ENCODE results near the gene NOP56. TPM values are rescaled to one million over a fixed set of nuclear protein-coding genes. Genes with fewer than 3 reads are reported as not detected.
A peak's percentile ranks its signal among the peaks of the same experiment; 100 is the strongest.
"Not testable (repeated sequence)": the region's sequence is repeated elsewhere in the genome, so short reads cannot be mapped to it uniquely, and the experiment has no call there.

NOP56 gene
- polyA plus RNA-seq, 2 donors = 135 to 175 TPM

DNA sequence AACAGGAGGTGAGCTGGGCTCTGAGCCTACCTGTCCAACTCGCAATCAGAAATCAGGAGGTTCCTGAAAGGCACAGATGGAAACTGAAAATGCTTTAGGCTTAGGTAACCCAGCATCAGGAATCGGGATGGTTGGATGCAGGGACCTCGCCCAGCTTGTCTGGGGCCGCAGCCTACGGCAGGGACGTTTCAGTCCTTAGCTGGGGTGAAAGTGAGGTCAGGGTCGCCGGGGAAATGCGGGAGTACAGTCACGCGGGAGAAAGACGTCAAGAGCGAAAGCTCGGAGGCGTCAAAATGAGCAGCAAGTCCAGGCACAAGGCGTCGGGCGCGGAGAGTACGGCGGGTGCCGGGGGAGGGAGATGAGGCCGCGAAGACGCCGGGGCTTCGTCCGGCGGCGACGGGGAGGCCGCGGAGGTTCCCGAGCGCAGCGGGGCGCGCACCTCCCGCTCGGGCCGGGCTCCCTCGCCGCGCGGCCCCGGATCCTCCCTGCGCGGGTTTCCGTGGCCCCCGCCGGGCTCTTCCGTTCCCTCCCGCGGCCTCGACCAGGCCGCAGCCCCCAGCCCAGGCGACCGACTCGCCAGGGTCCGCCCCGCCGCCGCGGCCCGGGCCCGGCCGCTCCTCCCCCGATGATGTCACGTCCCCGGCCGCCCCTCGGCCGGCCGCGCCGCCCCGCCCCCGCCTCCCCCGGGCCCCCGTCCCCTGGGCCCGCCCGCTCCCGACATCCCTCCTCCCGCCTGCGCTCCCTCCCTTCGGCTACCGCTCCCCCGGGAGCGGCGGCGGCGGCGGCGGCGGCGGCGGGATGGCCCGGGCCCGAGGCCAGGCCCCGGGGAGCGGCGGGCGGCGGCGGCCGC is 39.8 kb downstream of the NOP56 start, which contains the start of gene EBF4:
Gene EBF4, plus strand, starts transcription at position 745 of the 850 bp plus-strand sequence. CDS start 866 bp downstream, outside the sequence.
- Histone ChIP-seq H3K4me3 (ENCODE audit: low read depth in 1 of 2, low read length in 2 of 2) (peak within 1 kb of the TSS; percentile 41 to 54), H3K27me3 (ENCODE audit: control insufficient read depth in 1 of 2, insufficient read depth in 2 of 2, low read length in 2 of 2) (peaks cover 0 to 4% of the 10 kb centered on the region in 2 donors), H3K9me3 (ENCODE audit: control insufficient read depth in 2 of 2, insufficient read depth in 1 of 2, low read depth in 1 of 2, low read length in 1 of 2) (no peaks in the 10 kb centered on the region), H3K27ac (ENCODE audit: low read depth in 2 of 2, low read length in 1 of 2) (peak within 1 kb of the TSS; percentile 42 to 50), H3K4me1 (ENCODE audit: control insufficient read depth in 2 of 2, insufficient read depth in 2 of 2, low read length in 1 of 2) (peaks cover 6% of the 10 kb centered on the region in 2 donors), H3K36me3 (ENCODE audit: control insufficient read depth in 2 of 2, insufficient read depth in 2 of 2, low read length in 1 of 2) (no peaks in the 10 kb centered on the region)
- WGBS, 2 donors = 2 to 3% methylated on average over 53 to 106 of the region's 106 CpGs

DNA sequence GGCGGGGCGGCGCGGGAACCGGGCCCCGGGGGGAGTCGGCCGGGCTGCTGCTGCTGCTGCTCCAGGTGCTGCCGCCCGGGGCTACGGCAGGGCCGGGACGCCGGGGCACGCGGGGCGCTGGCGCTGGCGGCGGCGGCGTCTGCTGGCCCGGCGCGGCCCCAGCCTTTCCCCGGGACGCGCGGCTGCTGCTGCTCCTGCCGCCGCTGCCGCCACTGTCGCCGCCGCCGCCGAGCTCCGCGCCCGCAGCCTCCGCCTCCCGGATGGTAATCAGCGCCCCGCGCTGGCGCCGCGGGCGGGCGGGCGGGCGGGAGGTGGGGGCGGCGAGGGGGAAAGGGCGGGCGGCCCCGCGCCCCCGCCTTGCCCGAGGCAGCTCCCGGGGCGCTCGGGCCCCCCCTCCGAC is 40.5 kb downstream of the NOP56 start:
- peak overlapping the region; percentile 34 to 54 for H3K4me3 ChIP-seq (ENCODE audit: low read depth in 1 of 2, low read length in 2 of 2)
- peaks cover 0 to 4% of the 10 kb centered on the region in 2 donors for H3K27me3 ChIP-seq (ENCODE audit: control insufficient read depth in 1 of 2, insufficient read depth in 2 of 2, low read length in 2 of 2)
- peaks cover 6% of the 10 kb centered on the region in 2 donors for H3K4me1 ChIP-seq (ENCODE audit: control insufficient read depth in 2 of 2, insufficient read depth in 2 of 2, low read length in 1 of 2)
- H3K9me3 ChIP-seq (ENCODE audit: control insufficient read depth in 2 of 2, insufficient read depth in 1 of 2, low read depth in 1 of 2, low read length in 1 of 2) = no peaks in the 10 kb centered on the region
- WGBS, 2 donors = 0 to 1% methylated on average over 27 to 64 of the region's 64 CpGs
- H3K36me3 ChIP-seq (ENCODE audit: control insufficient read depth in 2 of 2, insufficient read depth in 2 of 2, low read length in 1 of 2) = no peaks in the 10 kb centered on the region
- peak overlapping the region; percentile 6 to 42 for H3K27ac ChIP-seq (ENCODE audit: low read depth in 2 of 2, low read length in 1 of 2)

DNA sequence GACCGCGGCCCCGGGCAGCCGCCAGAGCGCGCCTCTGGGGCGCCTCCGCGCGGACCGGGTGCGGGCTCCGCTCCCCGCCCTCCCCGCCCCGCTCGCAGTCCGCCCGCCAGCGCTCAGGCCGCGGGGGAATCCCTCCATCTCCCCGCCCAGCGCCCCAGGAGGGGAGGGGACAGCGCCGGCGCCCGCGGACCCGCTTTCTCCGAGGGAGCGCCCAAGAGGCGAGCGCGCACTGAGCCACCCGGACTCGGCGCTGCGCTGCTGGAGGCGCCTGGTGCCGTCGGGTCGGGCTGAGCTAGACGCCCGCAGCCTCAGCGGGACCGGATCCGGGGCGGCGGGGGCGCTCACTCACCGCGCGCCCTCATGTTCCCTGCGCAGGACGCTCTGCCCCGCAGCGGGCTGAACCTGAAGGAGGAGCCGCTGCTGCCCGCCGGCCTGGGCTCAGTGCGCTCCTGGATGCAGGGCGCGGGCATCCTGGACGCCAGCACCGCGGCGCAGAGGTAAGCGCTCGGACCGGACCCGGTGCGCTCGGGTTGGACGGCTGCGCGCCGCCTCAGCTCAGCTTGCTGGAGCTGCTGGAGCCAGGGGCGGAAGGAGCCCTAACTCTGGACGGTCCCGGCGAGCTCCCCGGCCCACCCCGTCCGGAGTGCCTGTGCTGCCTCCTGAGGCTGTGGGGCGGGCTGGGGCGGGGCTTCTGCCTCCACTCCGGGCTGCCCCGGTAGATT is 41.0 kb downstream of the NOP56 start:
- H3K9me3 ChIP-seq (ENCODE audit: control insufficient read depth in 2 of 2, insufficient read depth in 1 of 2, low read depth in 1 of 2, low read length in 1 of 2) = no peaks in the 10 kb centered on the region
- 3 to 4% methylated on average over 60 to 89 of the region's 89 CpGs for WGBS, 2 donors
- H3K27ac ChIP-seq (ENCODE audit: low read depth in 2 of 2, low read length in 1 of 2) = peak overlapping the region in 1 of 2 donors; percentile 5
- peaks cover 6% of the 10 kb centered on the region in 2 donors for H3K4me1 ChIP-seq (ENCODE audit: control insufficient read depth in 2 of 2, insufficient read depth in 2 of 2, low read length in 1 of 2)
- peak overlapping the region; percentile 40 to 54 for H3K4me3 ChIP-seq (ENCODE audit: low read depth in 1 of 2, low read length in 2 of 2)
- peaks cover 0 to 4% of the 10 kb centered on the region in 2 donors for H3K27me3 ChIP-seq (ENCODE audit: control insufficient read depth in 1 of 2, insufficient read depth in 2 of 2, low read length in 2 of 2)
- H3K36me3 ChIP-seq (ENCODE audit: control insufficient read depth in 2 of 2, insufficient read depth in 2 of 2, low read length in 1 of 2) = no peaks in the 10 kb centered on the region

DNA sequence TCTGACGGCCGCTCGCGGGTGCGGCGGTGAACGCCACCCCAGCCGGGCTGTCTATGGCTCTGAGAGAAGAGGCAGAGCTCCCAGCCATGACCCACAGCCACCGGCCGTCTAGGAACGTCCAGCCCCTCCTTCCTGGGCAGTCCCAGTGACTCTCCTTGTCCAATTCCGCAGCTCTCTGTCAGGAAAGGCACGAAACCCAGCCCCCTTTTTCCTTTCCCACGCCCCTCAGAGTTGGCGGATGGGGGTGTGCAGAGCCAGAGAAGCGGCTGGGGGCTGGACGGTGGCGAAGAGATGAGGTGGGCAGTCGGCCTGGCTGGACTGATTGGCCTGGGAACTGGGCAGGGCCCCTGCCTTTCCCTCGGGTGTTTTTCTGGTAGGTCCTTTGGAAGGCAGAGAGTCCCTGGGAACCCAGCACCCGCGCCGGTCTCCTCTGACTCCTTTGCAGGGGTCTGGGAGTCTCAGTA is 41.6 kb downstream of the NOP56 start:
- Histone ChIP-seq H3K4me3 (ENCODE audit: low read depth in 1 of 2, low read length in 2 of 2) (no peak overlapping the region), H3K4me1 (ENCODE audit: control insufficient read depth in 2 of 2, insufficient read depth in 2 of 2, low read length in 1 of 2) (peaks cover 6% of the 10 kb centered on the region in 2 donors), H3K27me3 (ENCODE audit: control insufficient read depth in 1 of 2, insufficient read depth in 2 of 2, low read length in 2 of 2) (peaks cover 0 to 4% of the 10 kb centered on the region in 2 donors), H3K36me3 (ENCODE audit: control insufficient read depth in 2 of 2, insufficient read depth in 2 of 2, low read length in 1 of 2) (no peaks in the 10 kb centered on the region), H3K9me3 (ENCODE audit: control insufficient read depth in 2 of 2, insufficient read depth in 1 of 2, low read depth in 1 of 2, low read length in 1 of 2) (no peaks in the 10 kb centered on the region), H3K27ac (ENCODE audit: low read depth in 2 of 2, low read length in 1 of 2) (no peak overlapping the region)
- WGBS, 2 donors = 29 to 41% methylated on average over 23 of the region's 23 CpGs

DNA sequence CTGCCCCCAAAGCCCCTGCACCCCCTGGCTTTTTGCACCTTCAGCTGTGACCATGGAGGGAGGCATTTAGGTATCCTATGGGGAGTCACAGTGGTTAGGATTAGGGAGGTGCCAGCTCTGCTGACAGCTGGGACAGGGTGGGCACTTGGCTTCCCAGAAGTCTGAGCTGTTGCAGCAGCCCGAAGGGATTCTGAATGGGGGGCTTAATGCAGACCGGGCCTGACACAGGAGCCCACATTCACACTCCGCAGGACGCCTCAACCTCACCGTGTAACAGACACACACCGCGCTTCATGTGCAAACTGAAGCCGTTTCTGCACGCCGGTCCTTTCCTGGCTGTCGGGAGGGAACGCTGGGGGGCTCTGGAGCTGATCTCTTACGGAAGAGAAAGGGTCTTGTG is 42.1 kb downstream of the NOP56 start:
- no peak overlapping the region for H3K4me3 ChIP-seq (ENCODE audit: low read depth in 1 of 2, low read length in 2 of 2)
- H3K9me3 ChIP-seq (ENCODE audit: control insufficient read depth in 2 of 2, insufficient read depth in 1 of 2, low read depth in 1 of 2, low read length in 1 of 2) = no peaks in the 10 kb centered on the region
- no peak overlapping the region for H3K27ac ChIP-seq (ENCODE audit: low read depth in 2 of 2, low read length in 1 of 2)
- peaks cover 0 to 4% of the 10 kb centered on the region in 2 donors for H3K27me3 ChIP-seq (ENCODE audit: control insufficient read depth in 1 of 2, insufficient read depth in 2 of 2, low read length in 2 of 2)
- 74 to 78% methylated on average over 13 of the region's 13 CpGs for WGBS, 2 donors
- no peaks in the 10 kb centered on the region for H3K36me3 ChIP-seq (ENCODE audit: control insufficient read depth in 2 of 2, insufficient read depth in 2 of 2, low read length in 1 of 2)
- H3K4me1 ChIP-seq (ENCODE audit: control insufficient read depth in 2 of 2, insufficient read depth in 2 of 2, low read length in 1 of 2) = peaks cover 6% of the 10 kb centered on the region in 2 donors

DNA sequence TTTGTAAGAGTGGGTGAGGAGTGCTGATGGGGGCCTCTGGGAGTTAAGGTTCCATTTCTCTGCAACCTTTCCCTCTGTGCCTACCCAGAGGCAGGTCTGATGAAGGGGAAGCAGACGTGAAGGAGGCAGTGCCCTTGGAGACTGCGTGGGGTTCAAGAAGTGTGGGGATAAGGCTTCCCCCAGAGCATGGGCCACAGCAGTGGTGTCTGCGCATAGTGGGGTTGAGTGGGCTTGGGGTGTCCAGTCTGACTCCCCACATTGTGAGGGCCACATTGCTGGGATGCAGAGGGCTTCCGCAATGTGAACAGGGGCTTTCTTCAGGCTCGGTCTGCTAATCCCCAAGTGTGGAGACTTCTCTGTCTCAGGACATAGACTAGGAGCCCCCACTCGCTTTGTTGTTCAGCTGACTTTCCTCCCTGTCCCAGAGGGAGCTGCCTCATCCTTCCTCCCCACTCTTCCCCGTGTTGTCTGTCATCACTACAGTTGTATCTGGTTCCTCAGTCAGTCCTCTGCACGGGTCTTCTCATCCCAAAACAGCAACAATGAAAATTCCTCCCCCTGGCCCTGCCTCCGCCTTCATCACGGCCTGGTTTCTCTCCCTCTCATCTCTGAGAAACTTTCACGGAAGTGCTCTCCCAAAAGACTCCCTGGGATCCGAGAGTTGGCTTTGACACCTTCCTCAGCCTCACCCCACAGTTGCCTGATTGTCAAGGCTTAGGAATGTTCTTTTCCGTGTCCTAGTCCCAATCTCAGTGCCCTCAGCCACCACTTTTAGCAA is 43.0 kb downstream of the NOP56 start:
- Histone ChIP-seq H3K27me3 (ENCODE audit: control insufficient read depth in 1 of 2, insufficient read depth in 2 of 2, low read length in 2 of 2) (peaks cover 0 to 4% of the 10 kb centered on the region in 2 donors), H3K27ac (ENCODE audit: low read depth in 2 of 2, low read length in 1 of 2) (no peak overlapping the region), H3K36me3 (ENCODE audit: control insufficient read depth in 2 of 2, insufficient read depth in 2 of 2, low read length in 1 of 2) (no peaks in the 10 kb centered on the region), H3K9me3 (ENCODE audit: control insufficient read depth in 2 of 2, insufficient read depth in 1 of 2, low read depth in 1 of 2, low read length in 1 of 2) (no peaks in the 10 kb centered on the region), H3K4me1 (ENCODE audit: control insufficient read depth in 2 of 2, insufficient read depth in 2 of 2, low read length in 1 of 2) (peaks cover 6% of the 10 kb centered on the region in 2 donors), H3K4me3 (ENCODE audit: low read depth in 1 of 2, low read length in 2 of 2) (no peak overlapping the region)
- 85 to 86% methylated on average over 13 of the region's 13 CpGs for WGBS, 2 donors

DNA sequence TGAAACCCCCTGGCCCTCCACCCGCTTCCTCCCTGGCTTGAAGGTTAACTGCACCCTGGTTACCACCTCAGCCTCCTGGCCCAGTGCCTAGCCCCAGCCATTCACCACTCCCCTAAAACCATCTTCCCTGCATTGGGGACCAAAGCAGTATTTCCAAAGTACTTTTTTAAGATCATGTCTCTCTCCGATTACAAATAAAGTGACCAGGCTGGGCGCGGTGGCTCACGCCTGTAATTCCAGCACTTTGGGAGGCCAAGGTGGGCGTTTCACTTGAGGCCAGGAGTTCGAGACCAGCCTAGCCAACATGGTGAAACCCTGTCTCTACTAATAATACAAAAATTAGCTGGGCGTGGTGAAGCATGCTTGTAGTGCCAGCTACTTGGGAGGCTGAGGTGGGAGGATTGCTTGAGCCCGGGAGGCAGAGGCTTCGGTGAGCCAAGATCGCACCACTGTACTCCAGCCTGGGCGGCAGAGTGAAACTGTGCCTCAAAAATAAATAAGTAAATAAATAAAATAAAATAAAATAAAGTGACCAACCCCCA is 43.6 kb downstream of the NOP56 start:
- not testable (repeated sequence) for H3K27me3 ChIP-seq (ENCODE audit: control insufficient read depth in 1 of 2, insufficient read depth in 2 of 2, low read length in 2 of 2); H3K9me3 ChIP-seq (ENCODE audit: control insufficient read depth in 2 of 2, insufficient read depth in 1 of 2, low read depth in 1 of 2, low read length in 1 of 2); H3K4me3 ChIP-seq (ENCODE audit: low read depth in 1 of 2, low read length in 2 of 2); H3K36me3 ChIP-seq (ENCODE audit: control insufficient read depth in 2 of 2, insufficient read depth in 2 of 2, low read length in 1 of 2); H3K4me1 ChIP-seq (ENCODE audit: control insufficient read depth in 2 of 2, insufficient read depth in 2 of 2, low read length in 1 of 2); H3K27ac ChIP-seq (ENCODE audit: low read depth in 2 of 2, low read length in 1 of 2)
- WGBS, 2 donors = 94 to 96% methylated on average over 12 of the region's 12 CpGs

DNA sequence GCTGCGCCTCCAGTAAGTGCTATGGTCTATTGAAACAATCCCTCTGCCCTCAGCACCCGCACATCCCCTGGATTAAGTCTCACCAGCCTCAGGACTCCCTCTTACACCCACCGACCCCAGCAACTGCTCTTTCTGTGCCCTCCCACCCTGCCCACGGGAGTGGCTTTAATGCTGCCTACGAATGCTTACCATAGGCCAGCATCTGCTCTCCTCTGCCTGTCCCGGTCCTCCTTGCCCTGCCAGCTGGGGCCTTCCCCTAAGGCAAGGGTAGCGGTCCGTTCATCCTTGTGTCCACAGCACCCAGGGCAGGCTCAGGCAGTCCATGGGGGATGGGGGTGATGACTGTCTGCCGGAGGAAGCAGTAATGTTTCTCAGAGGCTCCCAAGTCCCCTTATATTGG is 44.2 kb downstream of the NOP56 start:
- H3K36me3 ChIP-seq (ENCODE audit: control insufficient read depth in 2 of 2, insufficient read depth in 2 of 2, low read length in 1 of 2) = no peaks in the 10 kb centered on the region
- H3K27me3 ChIP-seq (ENCODE audit: control insufficient read depth in 1 of 2, insufficient read depth in 2 of 2, low read length in 2 of 2) = peaks cover 0 to 4% of the 10 kb centered on the region in 2 donors
- peaks cover 6% of the 10 kb centered on the region in 2 donors for H3K4me1 ChIP-seq (ENCODE audit: control insufficient read depth in 2 of 2, insufficient read depth in 2 of 2, low read length in 1 of 2)
- no peak overlapping the region for H3K4me3 ChIP-seq (ENCODE audit: low read depth in 1 of 2, low read length in 2 of 2)
- no peaks in the 10 kb centered on the region for H3K9me3 ChIP-seq (ENCODE audit: control insufficient read depth in 2 of 2, insufficient read depth in 1 of 2, low read depth in 1 of 2, low read length in 1 of 2)
- H3K27ac ChIP-seq (ENCODE audit: low read depth in 2 of 2, low read length in 1 of 2) = no peak overlapping the region
- 90 to 91% methylated on average over 9 of the region's 9 CpGs for WGBS, 2 donors

DNA sequence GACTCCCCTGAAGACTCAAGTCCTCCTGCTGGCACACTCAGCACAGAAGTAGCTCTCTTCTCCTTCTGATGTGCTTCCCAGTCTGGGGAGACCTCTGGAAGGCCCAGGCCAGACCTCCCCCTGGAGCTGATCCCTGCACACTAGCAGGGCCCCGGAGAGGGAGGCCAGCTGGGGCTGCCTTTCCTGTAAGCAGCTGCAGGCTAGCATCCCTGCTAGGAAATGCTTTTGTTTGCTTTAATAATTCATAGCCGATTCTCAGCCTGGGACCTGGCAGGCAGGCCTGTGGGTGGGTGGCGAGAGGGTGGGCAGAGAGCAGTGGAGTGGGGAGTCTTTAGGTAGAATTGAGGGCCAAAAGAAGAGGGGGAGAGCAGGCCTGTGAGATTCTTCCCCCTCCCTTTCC is 45.3 kb downstream of the NOP56 start:
- Histone ChIP-seq H3K4me3 (ENCODE audit: low read depth in 1 of 2, low read length in 2 of 2) (no peak overlapping the region), H3K4me1 (ENCODE audit: control insufficient read depth in 2 of 2, insufficient read depth in 2 of 2, low read length in 1 of 2) (peaks cover 6% of the 10 kb centered on the region in 2 donors), H3K27ac (ENCODE audit: low read depth in 2 of 2, low read length in 1 of 2) (no peak overlapping the region), H3K9me3 (ENCODE audit: control insufficient read depth in 2 of 2, insufficient read depth in 1 of 2, low read depth in 1 of 2, low read length in 1 of 2) (no peaks in the 10 kb centered on the region), H3K36me3 (ENCODE audit: control insufficient read depth in 2 of 2, insufficient read depth in 2 of 2, low read length in 1 of 2) (no peaks in the 10 kb centered on the region), H3K27me3 (ENCODE audit: control insufficient read depth in 1 of 2, insufficient read depth in 2 of 2, low read length in 2 of 2) (peaks cover 0 to 4% of the 10 kb centered on the region in 2 donors)
- WGBS, 2 donors = 53 to 62% methylated on average over 3 of the region's 3 CpGs

Data from esophagus (tissue), 2 donors.